CD4-positive, alpha-beta T cell treated with Interleukin-10 for 1 hour (primary cell): Measurements from ENCODE around the gene SELENOV.

ENCODE experiments used
- DNase-seq: peaks from one replicate; pipeline ENCODE4 v3.0.0-alpha.2; 2020

The SELENOV gene

GRCh38 chr19:39496063-39496462 lies 18.9 kb upstream of the SELENOV start:
- DNase-seq, result no peak

DNA sequence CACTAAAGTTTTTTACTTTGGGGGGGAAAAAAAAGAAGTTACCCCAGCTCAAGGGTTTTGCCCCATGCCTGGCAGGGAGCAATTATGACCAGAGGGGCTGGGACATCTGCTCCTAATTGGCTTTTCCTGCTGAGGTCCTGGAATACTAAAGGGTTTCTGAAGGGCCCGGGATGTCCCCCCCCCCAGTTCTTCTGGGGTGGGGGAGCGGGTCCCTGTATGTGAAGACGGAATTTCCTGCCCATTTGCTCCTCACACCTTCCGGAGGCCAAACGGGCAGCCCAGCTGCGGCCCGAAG lies 17.3 kb upstream of the SELENOV start:
- no peak for DNase-seq

GRCh38 chr19:39497996-39498797 lies 16.7 kb upstream of the SELENOV start:
- DNase-seq, result no peak

- no peak for DNase-seq
These were observed 15.9 kb upstream of the SELENOV start, which contains the start of gene DLL3 for GRCh38 chr19:39498798-39499642. Gene DLL3 (plus strand): TSS chr19:39498947. CDS start chr19:39498975, 28 bp downstream.

- no peak for DNase-seq
These were observed 15.0 kb upstream of the SELENOV start for GRCh38 chr19:39499932-39500331.

GRCh38 chr19:39500543-39500942 lies 14.4 kb upstream of the SELENOV start:
- no peak for DNase-seq

DNA sequence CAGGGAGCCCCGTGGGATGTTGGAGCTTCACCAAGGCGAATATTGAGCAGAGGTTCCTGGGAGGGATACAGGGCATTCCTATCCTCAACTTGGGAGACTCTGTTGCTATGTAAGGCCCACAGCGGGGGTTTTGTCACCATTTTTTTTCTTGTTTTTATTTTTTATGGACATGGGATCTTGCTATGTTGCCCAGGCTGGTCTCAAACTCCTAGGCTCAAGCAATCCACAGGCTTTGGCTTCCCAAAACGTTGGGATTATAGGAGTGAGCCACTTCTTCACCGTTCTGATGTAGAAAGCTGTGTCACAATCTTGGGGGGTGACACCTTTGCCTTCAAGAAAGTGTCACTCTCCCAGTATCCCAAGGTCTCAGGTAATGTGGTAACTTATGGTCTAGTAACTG lies 13.6 kb upstream of the SELENOV start:
- no peak for DNase-seq

GRCh38 chr19:39502640-39503417 lies 12.1 kb upstream of the SELENOV start:
- DNase-seq, result peak; percentile 81

- no peak for DNase-seq
These were observed 8.4 kb upstream of the SELENOV start for GRCh38 chr19:39506598-39506943.

- DNase-seq, result peak; percentile 61
These were observed 7.8 kb upstream of the SELENOV start for GRCh38 chr19:39506944-39507714.

GRCh38 chr19:39507715-39508364 lies 7.1 kb upstream of the SELENOV start:
- no peak for DNase-seq

GRCh38 chr19:39508629-39509028 lies 6.3 kb upstream of the SELENOV start:
- no peak for DNase-seq

GRCh38 chr19:39509233-39509632 lies 5.7 kb upstream of the SELENOV start:
- no peak for DNase-seq

- no peak for DNase-seq
These were observed 2.0 kb upstream of the SELENOV start for GRCh38 chr19:39512988-39513387.

DNA sequence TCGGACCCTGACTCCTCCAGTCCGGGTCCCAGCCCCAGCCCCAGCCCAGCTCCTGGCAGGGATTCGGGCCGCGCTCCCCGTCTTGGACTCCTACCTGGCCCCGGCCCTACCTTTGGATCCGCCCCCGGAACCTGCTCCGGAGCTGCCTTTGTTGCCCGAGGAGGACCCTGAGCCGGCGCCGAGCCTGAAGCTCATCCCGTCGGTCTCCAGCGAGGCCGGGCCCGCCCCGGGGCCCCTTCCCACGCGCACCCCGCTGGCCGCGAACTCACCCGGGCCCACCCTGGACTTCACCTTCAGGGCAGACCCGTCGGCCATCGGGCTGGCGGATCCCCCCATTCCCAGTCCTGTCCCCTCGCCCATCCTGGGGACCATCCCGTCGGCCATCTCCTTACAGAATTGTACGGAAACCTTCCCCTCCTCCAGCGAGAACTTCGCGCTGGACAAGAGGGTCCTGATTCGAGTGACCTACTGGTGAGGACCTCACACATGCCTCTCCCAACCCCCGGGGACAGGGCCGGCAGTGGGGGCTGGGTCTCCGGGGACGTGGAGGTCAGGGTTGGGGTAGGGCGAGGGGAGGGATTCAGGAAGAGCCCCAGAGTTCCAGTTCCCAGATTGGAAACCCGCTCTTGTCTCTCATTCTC lies 732 bp downstream of the SELENOV start:
- DNase-seq, result no peak

GRCh38 chr19:39516270-39516669 lies 1.3 kb downstream of the SELENOV start:
- no peak for DNase-seq

- no peak for DNase-seq
These were observed 2.5 kb downstream of the SELENOV start for GRCh38 chr19:39517432-39517831.

GRCh38 chr19:39518458-39518857 lies 3.5 kb downstream of the SELENOV start:
- no peak for DNase-seq

DNA sequence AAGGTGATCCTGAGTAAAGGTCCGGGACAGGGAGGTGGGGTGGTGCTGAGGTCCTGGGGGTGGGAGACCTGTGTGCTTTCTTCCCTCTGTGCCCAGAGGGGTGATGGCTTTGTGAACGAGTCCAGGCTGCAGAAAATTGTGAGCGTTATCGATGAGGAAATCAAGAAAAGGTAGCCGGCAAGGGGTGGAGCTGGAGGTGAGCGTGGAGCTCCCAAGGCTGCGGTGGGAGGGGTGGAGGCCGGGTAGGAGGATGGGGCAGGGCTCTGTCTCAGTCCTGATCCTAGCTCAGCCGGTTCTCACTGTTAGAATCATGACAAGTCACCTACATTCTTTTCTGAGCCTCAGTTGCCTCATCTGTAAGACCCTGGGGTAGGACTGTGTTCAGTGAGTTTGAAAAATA lies 4.0 kb downstream of the SELENOV start:
- DNase-seq, result no peak

- no peak for DNase-seq
These were observed 5.9 kb downstream of the SELENOV start for GRCh38 chr19:39520541-39521484.

DNA sequence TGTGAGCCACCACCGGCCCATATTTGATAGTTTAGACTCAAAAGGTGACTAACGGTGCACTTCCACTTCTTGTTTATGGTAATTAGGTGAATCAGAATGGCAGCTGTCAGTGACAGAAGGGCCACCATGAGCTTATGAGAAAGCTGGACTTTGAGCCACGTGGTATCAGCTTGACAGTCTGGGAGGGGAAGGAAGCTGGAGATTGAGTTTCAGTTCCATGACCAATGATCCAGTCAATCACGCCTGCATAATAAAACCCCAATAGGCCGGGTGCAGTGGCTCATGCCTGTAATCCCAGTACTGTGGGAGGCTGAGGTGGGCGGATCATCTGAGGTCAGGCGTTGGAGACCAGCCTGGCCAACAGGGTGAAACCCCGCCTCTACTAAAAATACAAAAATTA lies 9.6 kb downstream of the SELENOV start:
- no peak for DNase-seq
